HG03060 (cell line): ENCODE measurements around the gene LPCAT3.
A peak's percentile ranks its signal among the peaks of the same experiment; 100 is the strongest.

Experiments
- ATAC-seq: cut with Tn5 transposase; IDR thresholded peaks from one replicate; pipeline ENCODE4 v1.9.1; 2021; ENCODE audit warnings: low read depth, moderate number of reproducible peaks; ENCODE audit not compliant: unreplicated experiment

The LPCAT3 gene

GRCh38 chr12:6955108-6956020 lies 62.9 kb downstream of the LPCAT3 start:
- ATAC-seq: no peak

DNA sequence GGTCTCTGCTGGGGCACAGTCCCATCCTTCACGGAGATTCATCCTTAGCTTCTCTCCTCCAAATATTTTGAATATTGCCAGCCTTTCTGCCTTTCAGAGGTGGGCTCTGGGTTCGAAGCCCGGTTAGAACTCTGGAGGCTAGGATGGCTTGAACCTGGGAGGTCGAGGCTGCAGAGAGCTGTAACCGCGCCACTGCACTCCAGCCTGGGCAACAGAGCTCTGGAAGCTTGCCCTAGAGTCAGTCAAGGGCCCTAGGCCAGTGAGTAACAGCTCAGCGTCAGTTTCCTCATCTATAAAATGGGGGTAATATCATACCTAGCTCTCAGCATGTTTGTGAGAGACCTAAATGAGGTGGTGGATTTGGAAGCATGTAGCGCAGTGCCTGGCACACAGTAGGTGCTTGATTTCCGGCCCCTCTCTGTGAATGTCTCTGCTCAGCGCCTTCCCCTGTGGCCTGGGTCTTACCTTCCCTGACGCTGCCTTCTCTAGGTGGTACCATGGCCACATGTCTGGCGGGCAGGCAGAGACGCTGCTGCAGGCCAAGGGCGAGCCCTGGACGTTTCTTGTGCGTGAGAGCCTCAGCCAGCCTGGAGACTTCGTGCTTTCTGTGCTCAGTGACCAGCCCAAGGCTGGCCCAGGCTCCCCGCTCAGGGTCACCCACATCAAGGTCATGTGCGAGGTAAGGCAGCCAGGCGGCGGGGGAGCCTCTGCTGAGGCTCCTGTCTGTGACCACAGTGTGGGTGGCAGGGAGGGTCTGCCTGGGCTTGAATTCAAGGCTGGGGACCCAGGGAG lies 63.8 kb downstream of the LPCAT3 start:
- no peak for ATAC-seq

- peak; percentile 29 for ATAC-seq
Measured at GRCh38 chr12:6953442-6954315, 64.6 kb downstream of the LPCAT3 start.

- ATAC-seq: no peak
Measured at GRCh38 chr12:6952863-6953441, 65.3 kb downstream of the LPCAT3 start.

DNA sequence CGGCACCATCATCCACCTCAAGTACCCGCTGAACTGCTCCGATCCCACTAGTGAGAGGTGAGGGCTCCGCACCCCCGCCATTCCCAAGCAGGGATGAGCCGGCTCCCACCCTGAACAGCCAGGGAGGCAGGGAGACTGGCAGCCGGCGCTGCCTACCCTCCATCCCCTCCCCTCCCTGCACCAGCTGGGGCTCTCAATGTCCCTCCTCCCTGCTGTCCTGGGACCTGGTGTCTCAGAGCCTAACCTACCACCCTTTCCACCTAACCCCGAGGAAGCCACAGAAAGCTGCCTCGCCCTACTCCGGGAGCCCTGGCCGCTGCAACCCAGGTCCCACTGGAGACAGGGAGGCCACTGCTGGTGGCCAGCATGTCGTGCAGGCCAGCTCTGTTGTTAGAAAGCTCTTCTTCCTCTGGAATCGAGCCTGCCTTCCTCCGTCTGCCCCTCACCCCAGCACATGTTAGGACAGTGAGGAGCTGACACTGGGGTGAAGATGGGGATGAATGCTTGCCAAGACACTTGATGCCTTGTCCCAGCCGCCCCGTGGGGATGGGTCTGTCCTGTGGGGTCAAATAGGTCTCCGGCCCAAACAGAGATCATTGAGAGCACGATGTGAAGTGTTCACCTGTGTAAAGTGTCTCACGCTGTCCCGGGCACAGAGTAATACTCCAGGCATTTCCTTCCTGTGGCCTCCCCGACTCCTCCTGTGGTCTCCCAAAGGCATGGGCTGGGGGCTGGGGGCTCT lies 66.0 kb downstream of the LPCAT3 start:
- no peak for ATAC-seq

DNA sequence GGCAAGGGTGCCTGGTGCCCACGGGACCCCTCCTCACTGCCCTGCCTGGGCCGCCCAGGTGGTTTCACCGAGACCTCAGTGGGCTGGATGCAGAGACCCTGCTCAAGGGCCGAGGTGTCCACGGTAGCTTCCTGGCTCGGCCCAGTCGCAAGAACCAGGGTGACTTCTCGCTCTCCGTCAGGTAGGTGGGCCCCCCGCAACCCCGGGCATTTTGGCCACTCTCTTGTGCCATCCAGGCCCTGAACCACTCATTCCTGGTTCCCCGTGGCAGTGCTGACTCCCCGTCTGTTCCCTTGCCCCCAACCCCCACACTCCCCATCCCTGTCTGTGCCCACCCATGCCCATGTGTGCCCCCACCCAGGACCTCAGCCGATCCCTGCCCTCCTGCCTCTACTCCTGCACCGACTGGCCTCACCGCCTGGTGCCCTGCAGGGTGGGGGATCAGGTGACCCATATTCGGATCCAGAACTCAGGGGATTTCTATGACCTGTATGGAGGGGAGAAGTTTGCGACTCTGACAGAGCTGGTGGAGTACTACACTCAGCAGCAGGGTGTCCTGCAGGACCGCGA lies 66.6 kb downstream of the LPCAT3 start:
- no peak for ATAC-seq

GRCh38 chr12:6950811-6951540 lies 67.3 kb downstream of the LPCAT3 start, which contains the start of gene PTPN6:
TSS of gene PTPN6 (plus strand) at chr12:6951356. CDS start at chr12:6951513, 157 bp downstream.
- ATAC-seq: no peak

DNA sequence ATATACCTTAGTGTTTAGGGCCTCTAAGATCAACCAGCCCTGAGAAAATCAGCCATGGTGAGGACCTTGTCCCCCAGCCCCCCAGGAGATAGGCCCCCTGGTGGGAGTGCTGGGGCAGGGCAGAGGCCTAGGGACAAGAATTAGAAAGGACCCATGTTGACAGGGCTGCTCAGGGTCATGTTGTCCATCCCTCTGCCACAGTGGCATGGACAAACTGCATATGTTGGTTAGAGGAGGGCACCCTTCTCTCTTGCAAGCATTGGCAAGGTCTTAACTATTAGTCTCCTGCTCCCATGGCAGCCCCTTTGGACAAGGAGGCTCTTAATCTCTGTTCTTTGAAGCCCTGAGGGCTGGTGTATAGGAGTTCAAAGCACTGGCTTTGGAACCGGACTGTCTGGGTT lies 67.9 kb downstream of the LPCAT3 start:
- no peak for ATAC-seq

DNA sequence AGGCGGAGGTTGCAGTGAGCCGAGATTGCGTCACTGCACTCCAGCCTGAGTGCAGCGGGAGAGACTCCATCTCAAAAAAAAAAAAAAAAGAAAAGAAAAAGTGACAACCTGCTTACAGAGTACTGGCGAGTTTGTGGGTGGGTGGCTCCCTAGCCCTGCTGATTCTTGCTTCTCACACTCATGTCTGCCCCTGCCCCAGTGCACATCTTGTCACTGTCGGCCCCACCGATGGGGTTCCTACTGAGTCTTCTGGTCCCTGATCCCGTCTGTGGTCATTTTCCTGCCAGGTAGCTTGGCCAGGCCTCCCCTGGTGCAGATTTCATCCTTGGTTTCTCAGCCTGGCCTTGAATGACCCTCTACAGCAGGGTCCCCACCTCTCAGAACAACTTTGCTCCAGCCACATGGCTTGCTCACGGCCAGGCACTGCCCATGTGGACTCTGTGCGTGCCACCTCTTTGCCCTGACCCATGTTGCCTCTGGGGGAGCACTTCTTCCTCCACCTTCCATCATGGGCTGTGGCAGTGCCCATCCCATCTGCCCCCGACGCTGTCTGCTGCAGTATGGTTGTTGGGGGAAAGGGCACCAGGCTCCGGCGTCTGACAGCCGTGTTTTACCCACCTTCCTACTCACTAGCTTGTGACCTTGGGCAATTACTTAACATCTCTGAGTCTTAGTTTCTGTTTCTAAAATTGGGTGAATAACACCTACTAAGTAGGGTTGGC lies 69.2 kb downstream of the LPCAT3 start:
- ATAC-seq: no peak

DNA sequence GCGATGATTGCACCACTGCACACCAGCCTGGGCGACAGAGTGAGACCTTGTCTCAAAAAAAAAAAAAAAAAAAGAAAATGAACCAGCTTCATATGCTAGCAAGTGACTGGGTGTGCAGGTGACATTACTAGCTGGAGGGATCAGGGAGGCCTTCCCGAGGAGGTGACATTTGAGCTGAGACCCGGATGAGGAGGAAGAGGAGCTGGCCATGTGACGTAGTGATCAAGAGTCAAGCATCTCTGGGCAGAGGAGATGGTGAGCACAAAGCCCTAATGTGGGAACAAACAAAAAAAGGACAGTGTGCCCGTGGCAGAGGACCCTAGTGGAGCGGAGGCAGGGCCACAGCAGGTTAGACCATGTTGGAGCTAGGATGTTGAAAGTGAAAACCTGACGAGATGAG lies 70.7 kb downstream of the LPCAT3 start:
- ATAC-seq: no peak

DNA sequence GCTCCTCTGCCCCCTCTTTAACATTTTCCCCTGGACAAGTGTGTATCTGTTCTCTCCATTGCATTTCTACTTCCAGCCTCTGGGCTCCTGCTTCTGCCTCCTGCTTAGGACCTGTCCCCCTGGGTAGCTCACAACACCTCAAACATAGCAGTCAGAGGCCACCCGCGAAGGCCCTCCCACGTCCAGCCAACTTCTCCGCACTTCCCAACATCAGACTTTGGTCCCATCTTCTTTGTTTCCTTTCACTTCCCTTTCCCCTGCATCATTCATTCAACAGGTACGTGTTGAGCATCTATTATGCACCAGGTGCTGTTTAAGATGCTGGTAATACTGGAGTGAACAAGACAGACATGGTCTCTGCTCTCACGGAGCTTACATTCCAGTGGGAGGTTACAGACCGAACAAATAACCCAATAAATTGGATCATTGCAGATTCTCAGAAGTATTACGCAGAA lies 71.3 kb downstream of the LPCAT3 start:
- ATAC-seq: no peak

DNA sequence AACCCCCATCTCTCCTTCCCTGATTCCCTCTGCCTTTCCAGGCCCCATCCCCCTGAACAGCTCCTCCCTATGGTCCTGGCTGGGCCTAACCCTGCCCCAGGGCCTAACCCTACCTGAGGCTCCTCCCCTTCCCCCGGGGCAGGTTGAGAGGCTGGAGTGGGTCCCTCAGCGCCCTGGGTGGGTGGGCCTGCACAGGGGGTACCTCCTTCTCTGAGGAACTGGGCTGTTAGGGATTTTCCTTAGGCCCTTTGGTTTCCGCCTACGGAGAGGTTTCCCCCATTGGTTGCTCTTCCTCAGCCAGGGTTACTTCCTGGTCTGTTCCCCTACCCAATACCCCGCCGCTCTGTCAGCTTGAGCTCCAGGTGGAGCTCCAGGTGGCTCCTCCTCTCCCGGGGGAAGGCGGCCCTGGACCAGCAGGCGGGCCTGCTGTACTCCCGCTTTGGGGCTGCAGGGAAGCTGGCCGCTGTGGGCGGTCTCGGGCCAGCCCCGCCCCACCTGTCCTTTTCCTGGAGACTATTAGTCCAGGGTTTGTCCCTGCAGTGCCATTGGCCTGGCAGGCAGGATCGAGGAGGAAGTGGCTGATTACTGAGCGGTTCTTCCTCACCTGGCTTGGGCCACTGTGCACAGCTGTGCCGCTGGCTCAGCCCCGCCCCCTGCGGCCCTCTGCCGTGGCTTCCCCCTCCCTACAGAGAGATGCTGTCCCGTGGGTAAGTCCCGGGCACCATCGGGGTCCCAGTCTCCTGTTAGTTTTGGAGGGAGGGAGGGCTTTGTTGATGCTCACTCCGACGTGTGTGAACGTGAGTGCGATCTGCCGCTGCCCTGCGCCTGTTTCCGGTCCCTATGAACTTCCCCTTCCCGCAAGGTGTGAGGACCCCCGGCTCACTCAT lies 72.0 kb downstream of the LPCAT3 start:
- no peak for ATAC-seq

- ATAC-seq: no peak
Measured at GRCh38 chr12:6945613-6946012, 72.7 kb downstream of the LPCAT3 start.

DNA sequence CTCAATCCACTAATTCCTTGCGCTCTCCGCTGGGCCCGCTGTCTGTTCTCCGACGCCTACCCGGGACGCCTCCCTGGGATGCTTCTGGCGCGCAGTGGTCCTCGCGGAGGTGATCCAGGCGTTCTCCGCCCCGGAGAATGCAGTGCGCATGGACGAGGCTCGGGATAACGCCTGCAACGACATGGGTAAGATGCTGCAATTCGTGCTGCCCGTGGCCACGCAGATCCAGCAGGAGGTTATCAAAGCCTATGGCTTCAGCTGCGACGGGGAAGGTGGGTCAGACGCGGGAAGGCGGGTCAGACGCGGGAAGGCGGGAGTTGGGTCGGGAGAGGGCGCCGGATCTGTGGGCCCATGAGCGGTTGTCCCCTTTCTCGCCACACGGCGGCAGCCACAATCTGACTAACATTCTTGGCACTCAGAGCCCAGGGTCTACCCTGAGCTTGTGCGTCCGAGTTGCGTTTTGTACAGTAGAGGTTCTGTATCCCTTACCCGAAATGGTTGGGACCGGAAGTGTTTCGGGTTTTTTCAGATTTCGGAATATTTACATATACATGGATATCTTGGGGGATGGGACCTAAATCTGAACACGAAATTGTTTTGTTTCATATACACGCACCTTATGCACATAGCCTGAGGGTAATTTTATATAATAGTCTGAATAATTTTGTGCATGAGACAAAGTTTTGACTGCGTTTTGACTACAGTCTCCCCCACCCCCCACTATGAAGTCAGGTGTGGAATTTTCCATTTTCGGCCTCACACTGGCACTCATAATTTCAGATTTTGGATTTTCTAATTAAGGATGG lies 73.7 kb downstream of the LPCAT3 start:
- ATAC-seq: no peak

- ATAC-seq: no peak
Measured at GRCh38 chr12:6943722-6944380, 74.4 kb downstream of the LPCAT3 start, which contains the start of the genes C12orf57 and RNU7-1. TSS of gene C12orf57 (plus strand) at chr12:6944022. CDS start at chr12:6944122, 100 bp downstream. TSS of gene RNU7-1 (plus strand) at chr12:6943816.
